Measurements from ENCODE around the gene ULK2. TPM values are rescaled to one million over a fixed set of nuclear protein-coding genes. Genes with fewer than 3 reads are reported as not detected.
A peak's percentile ranks its signal among the peaks of the same experiment; 100 is the strongest.

Gene ULK2
- total RNA-seq, 1 experiment from 2014 or later, result 1.5 TPM

GRCh38 chr17:19747829-19748806, 119.6 kb downstream of the ULK2 start, which contains the start of gene ALDH3A1:
TSS of gene ALDH3A1 (minus strand) at chr17:19748298. CDS start at chr17:19745129, 3,169 bp downstream.
- DNase-seq (ENCODE audit: low spot score), result peak; percentile 60

DNA sequence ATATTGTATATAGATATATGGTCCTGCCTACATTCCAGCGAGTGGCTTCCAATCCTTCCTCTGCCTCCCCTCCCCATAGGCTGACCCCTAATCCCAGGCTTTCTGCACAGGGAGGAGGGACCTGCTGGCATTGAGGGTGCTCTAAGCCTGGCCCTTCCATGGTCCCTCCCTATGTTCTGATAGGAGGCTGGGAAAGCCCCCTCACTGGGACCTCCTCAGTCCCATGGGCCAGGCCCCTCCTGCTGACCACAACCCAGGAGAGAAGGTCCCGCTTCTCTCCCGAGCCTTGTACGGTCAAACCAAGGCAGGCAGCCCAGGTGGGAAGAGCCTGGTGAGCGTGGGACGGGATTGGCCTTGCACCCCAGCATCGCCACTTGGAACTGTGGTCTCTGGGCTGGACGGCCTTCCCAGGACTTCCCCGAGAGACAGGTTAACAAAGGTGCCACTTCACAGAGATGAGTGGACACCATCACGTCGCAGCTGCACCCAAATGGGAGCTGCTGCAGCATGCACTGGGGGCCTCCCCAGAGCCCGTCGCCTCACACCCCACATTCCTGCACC, 120.5 kb downstream of the ULK2 start:
- DNase-seq (ENCODE audit: low spot score), result no peak

GRCh38 chr17:19746517-19746916, 121.2 kb downstream of the ULK2 start:
- no peak for DNase-seq (ENCODE audit: low spot score)

DNA sequence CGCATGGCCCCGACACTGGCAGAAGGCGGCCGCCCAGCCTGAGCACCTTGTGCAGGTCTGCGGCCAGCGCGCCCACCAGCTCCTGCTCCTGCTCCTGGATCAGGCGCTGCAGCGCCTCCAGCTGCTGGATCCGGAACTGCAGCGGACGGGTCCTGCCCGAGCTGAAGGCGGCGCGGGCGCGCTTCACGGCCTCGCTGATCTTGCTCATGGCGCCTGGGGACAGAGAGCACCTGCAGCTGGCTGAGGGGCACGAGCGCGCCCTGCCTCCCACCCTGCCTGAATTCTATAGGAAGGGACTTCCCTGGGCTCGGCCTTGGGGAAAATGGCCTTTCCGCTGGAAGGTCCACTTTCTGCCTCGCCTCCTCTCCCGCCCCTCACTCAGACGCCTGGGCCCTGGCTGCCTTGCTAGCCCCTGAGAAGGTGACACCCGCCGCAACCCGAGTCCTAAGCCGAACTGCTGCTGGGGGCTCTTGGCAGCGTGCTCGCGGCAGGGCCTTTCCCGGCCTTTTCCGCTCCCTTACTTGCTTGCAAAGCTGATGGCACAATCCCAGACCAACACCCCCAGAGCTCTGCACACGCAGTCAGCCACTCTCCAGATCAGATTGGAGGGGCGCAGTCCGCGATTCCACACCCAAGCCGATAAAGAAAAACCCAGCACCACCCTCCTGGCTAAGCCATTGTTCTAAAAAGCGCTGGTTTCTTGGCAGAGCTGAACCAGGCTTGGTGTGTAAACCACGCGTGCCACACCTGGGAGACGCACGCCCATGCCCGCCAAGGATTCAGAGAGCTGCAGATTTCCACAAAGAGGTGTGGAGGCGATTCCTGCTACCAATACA, 122.6 kb downstream of the ULK2 start:
- peak; percentile 86 for DNase-seq (ENCODE audit: low spot score)

DNA sequence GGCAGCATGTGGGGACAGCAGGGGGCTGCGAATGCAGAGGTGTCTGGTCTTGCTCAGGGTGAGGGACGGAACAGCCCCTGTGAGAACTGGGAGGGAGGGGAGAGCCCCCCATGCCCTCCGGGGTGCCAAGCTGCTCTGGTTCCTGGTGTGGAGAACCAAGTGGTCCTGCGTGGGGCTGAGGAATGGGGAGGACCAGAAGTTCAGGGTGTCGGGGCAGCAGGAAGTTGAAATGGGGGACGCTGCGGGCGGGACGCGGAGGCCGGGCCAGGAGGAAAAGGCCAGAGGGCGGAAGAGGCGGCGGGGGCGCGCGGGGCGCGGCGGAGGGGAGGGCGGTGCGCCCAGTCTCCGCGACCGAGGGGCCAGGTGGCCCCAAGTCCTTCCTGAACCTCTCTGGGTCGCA, 123.2 kb downstream of the ULK2 start:
- DNase-seq (ENCODE audit: low spot score), result no peak

DNA sequence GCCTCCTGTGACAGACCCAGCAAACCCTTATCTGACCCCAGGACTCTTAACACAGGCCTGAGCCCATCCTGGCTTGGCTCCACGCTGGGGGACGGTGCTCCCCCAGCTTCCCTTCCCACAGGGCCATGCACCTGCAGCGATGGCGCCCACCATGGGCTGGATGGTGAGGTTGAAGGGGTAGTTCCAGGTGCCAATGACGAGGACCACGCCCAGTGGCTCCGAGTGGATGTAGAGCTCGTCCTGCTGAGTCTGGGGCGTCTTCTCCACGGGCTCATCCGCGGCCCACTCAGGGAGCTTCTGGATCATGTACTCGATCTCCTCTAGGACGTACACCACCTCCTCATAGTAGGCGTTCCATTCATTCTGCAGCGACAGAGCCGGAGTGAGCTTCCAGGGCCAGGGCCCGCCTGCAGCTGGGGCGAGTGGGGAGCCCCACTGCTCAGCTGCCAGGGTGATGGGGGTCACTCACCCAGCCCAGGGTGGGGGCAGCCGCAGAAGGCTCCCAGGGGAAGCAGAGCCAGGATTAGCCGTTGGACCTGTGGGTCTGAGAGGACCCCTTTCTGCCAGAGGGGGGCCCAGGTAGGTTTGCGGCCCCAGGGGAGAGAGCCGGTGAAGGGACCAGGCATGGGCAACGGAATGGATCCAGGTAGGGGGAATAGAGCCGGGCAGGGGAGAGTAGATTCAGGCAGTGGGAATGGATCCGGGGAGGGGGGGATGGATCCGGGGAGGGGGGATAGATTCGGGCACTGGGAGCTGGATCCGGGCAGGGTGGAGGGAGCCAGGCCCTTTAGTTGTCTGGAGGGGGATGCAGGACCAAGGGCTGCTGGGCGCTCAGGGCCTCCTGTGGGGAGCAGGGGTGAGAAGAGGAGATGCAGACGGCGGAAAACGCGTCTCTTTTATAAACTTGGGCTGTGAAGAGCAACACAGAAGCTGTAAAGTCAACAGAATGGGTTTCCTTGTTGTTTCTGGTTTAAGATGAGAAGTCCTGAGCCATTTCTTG, 124.3 kb downstream of the ULK2 start:
- DNase-seq (ENCODE audit: low spot score), result no peak

- no peak for DNase-seq (ENCODE audit: low spot score)
Measured at GRCh38 chr17:19742495-19742894, 125.2 kb downstream of the ULK2 start.

- DNase-seq (ENCODE audit: low spot score), result no peak
Measured at GRCh38 chr17:19741832-19742457, 125.8 kb downstream of the ULK2 start.

GRCh38 chr17:19740933-19741332, 126.8 kb downstream of the ULK2 start:
- DNase-seq (ENCODE audit: low spot score), result no peak

DNA sequence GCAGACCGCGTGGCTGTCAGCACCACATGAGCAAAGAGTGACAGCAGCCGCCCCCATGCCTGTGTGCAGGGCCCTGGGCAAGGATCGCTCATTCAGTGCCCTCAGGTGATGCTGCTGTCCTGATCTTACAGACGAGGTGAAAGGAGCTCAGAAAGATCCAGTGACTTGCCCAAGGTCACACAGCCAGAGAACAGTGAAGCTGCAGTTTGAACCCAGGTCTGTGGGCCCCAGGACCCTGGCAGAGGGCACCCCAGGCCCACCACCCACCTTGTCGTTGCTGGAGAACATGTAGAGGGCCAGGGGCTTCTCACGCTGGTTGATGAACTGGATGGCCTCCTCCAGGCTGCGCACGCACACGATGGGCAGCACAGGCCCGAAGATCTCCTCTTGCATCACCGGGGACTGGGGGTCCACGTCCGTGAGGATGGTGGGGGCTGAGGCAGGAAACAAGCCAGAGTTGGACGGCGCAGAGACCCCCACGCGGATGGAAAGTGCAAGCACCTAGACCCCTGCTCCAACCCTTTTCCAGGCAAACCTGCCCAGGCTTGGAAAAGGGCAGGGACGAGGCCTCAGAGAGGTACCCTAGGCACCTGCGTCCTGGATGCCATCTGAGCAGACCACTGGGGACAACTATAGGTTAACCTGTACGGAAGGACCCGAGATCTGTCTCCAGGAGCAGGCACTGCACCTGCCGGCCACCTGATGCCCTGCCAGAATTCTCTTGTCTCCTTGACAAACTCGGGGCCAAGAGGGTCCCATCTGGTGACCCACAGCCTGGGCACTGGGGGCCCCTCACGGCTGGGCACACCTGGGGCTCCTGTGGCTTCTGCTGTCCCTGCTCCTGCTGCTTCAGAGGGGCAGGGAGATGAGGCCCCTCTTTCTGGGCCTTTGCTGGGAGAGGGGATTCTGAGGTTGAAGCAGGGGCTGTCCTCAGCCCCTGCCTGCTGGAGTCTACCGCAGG, 128.2 kb downstream of the ULK2 start:
- DNase-seq (ENCODE audit: low spot score), result no peak

DNA sequence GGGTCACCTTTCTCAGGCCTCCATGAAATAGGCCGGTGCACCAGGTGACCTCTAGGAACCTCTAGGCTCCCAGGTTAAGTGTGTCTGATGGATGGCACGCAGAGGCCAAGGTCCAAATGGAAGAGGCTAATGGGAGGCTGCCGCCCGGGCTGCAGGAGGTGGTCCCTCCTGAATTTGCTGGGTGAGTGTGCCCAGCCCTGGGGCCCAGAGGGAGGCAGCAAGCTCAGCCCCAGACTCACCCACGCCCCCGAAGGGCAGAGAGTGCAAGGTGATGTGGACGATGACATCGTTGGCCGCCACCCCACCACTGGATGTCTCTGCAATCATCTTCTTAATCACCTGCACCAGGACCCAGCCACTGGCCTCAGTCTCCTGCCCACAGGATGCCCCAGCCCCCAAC, 129.0 kb downstream of the ULK2 start:
- DNase-seq (ENCODE audit: low spot score), result no peak

- DNase-seq (ENCODE audit: low spot score), result no peak
Measured at GRCh38 chr17:19738073-19738449, 129.7 kb downstream of the ULK2 start.

DNA sequence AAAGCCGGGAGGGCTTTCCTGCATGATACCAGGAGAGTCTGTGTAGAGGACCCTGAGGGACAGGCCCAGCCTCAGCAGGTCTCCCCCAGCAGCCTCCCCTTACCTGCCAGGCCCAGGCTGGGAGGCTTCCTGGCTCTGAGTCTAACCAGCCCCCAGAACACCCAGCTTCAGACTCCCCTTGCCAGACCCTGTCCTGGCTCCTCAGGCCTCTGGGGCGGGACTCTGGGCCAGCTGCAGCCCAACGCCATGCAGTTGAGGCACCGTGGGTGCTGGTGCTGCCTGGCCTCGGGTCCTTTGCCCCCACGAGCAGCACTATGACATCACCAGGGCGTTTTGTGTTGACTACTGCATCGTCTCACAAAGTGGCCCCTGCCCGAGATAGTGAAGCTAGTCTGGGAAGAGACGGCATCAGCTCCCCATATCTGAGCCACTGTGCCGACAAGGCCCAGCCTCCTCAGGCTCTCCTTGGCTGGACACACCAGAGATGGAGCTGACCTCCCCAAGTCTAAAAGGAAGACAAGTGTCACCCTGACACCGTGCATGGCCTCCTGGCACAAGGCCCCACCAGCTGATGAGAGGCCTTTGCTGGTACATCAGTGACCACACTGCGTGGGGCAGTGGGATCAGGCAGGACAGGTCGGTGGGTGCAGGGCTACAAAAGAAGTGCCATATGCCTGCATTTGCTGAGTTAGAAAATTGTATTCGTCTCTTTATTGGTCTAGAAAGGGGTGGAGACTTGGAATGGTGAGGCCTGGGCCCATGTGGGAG, 130.2 kb downstream of the ULK2 start:
- no peak for DNase-seq (ENCODE audit: low spot score)

DNA sequence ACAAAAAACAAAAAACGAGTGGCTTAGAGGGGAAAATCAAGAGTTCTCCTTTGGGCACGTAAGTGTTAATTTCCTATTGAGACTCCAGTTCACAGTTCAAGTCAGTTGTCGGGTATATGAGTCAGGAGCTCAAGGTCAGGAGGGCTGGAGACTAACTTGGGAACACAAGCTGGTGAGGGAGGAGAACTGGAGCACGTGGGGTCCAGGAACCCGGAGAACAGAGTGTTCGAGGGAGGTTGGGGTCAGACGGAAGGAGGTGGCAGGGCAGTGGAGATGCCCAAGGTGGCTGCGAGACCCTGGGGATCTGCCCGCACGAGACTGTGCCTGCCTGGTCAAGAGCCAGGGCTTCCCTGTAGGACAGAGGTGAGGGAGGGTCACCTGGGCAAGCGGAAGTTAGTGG, 131.7 kb downstream of the ULK2 start:
- DNase-seq (ENCODE audit: low spot score), result no peak

DNA sequence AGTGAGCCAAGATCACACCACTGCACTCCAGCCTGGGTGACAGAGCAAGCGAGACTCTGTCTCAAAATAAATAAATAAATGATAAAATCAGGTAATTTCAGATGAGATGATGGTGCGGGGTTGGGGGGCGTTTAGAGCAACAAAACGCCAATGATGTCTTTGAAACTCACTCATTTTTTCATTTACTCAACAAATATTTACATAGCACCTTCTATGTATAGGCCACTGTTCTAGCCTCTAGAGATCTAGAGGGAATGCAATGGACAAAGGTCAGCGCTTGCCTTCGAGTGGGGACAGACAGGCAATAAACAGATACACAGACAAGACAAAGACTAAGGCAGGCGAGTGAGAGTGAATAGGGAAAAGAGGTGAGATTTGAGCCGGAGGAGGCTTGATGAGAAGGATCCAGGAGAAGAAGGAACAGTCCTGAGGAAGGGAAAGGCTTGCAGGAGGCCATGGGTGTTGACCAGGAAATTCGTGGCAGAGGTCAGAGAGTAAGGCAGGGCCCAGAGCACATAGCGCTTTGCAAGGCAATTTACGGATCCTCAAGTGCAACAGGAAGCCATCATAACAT, 133.7 kb downstream of the ULK2 start:
- DNase-seq (ENCODE audit: low spot score), result no peak

- DNase-seq (ENCODE audit: low spot score), result no peak
Measured at GRCh38 chr17:19731626-19732025, 136.1 kb downstream of the ULK2 start.

DNA sequence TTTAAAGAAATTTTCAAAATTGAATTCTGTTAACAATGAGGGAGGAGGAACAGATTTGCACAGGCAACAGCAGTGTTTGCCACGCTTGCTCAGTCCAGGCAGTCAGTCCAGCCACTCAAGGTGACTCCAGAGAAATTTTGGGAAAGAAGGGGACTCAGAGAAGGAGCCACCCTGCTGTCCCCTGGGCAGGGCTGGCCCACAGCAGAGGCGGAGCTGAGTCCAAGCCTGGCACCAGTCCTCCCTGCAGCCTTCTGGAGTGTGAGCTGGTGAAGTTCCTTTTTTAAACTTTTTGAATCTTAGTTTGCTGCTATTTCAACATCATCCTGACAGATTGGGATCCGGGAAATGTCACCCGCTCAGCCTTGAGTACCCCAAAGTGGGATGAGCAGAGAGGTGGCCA, 136.9 kb downstream of the ULK2 start:
- DNase-seq (ENCODE audit: low spot score), result no peak

GRCh38 chr17:19729900-19730299, 137.8 kb downstream of the ULK2 start:
- DNase-seq (ENCODE audit: low spot score), result no peak

Data from HT-29 (cell line).